ENCODE measurements around the gene LRRC39.

GRCh38 chr1:100151679-100152078, 26.4 kb downstream of the LRRC39 start:
- TF ChIP-seq ZNF138 (CRISPR knock-in tag; conservative IDR thresholded peaks at IDR 0.05) (no peak), CTCF (IDR thresholded peaks at IDR 0.05) (no peak), NR3C1 (CRISPR knock-in tag; conservative IDR thresholded peaks at IDR 0.05; ENCODE audit: low read depth) (no peak), CREB1 (CRISPR knock-in tag; IDR thresholded peaks at IDR 0.05) (no peak), CREM (CRISPR knock-in tag; IDR thresholded peaks at IDR 0.05) (no peak), ESRRA (CRISPR knock-in tag; IDR thresholded peaks at IDR 0.05; ENCODE audit: borderline replicate concordance) (no peak), ZNF121 (CRISPR knock-in tag; IDR thresholded peaks at IDR 0.05) (no peak), NR2C2 (CRISPR knock-in tag; IDR thresholded peaks at IDR 0.05) (no peak), IRF1 (CRISPR knock-in tag; IDR thresholded peaks at IDR 0.05) (no peak), FOXP4 (CRISPR knock-in tag; IDR thresholded peaks at IDR 0.05) (no peak)
- TF ChIP-seq, protein P1, sequence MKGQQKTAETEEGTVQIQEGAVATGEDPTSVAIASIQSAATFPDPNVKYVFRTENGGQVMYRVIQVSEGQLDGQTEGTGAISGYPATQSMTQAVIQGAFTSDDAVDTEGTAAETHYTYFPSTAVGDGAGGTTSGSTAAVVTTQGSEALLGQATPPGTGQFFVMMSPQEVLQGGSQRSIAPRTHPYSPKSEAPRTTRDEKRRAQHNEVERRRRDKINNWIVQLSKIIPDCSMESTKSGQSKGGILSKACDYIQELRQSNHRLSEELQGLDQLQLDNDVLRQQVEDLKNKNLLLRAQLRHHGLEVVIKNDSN (CRISPR knock-in tag; IDR thresholded peaks at IDR 0.05): no peak
- TF ChIP-seq, protein P2, sequence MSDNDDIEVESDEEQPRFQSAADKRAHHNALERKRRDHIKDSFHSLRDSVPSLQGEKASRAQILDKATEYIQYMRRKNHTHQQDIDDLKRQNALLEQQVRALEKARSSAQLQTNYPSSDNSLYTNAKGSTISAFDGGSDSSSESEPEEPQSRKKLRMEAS (CRISPR knock-in tag; IDR thresholded peaks at IDR 0.05): no peak
- TF ChIP-seq, protein P3, sequence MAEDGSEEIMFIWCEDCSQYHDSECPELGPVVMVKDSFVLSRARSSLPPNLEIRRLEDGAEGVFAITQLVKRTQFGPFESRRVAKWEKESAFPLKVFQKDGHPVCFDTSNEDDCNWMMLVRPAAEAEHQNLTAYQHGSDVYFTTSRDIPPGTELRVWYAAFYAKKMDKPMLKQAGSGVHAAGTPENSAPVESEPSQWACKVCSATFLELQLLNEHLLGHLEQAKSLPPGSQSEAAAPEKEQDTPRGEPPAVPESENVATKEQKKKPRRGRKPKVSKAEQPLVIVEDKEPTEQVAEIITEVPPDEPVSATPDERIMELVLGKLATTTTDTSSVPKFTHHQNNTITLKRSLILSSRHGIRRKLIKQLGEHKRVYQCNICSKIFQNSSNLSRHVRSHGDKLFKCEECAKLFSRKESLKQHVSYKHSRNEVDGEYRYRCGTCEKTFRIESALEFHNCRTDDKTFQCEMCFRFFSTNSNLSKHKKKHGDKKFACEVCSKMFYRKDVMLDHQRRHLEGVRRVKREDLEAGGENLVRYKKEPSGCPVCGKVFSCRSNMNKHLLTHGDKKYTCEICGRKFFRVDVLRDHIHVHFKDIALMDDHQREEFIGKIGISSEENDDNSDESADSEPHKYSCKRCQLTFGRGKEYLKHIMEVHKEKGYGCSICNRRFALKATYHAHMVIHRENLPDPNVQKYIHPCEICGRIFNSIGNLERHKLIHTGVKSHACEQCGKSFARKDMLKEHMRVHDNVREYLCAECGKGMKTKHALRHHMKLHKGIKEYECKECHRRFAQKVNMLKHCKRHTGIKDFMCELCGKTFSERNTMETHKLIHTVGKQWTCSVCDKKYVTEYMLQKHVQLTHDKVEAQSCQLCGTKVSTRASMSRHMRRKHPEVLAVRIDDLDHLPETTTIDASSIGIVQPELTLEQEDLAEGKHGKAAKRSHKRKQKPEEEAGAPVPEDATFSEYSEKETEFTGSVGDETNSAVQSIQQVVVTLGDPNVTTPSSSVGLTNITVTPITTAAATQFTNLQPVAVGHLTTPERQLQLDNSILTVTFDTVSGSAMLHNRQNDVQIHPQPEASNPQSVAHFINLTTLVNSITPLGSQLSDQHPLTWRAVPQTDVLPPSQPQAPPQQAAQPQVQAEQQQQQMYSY (CRISPR knock-in tag; IDR thresholded peaks at IDR 0.05): no peak

Measured in WTC11 (cell line).